Femur (tissue), 1 donor: ENCODE data around the gene TMC2.
"Not testable (repeated sequence)": the region's sequence is repeated elsewhere in the genome, so short reads cannot be mapped to it uniquely, and the experiment has no call there.

Experiments used
- DNase-seq: peaks from one replicate; pipeline ENCODE4 v3.0.0-alpha.2; 2017

The TMC2 gene

GRCh38 chr20:2524709-2525506 lies 11.5 kb upstream of the TMC2 start:
- DNase-seq, result peak; percentile 74

- DNase-seq, result not testable (repeated sequence)
Observed at GRCh38 chr20:2526218-2526583, 10.2 kb upstream of the TMC2 start.

GRCh38 chr20:2527762-2528161 lies 8.6 kb upstream of the TMC2 start:
- no peak for DNase-seq

GRCh38 chr20:2528671-2529271 lies 7.6 kb upstream of the TMC2 start:
- DNase-seq, result no peak

- no peak for DNase-seq
Observed at GRCh38 chr20:2533118-2533517, 3.3 kb upstream of the TMC2 start.

GRCh38 chr20:2535711-2536559 lies 438 bp upstream of the TMC2 start:
- no peak for DNase-seq

- DNase-seq, result no peak
Observed at GRCh38 chr20:2537101-2537500, 728 bp downstream of the TMC2 start.

GRCh38 chr20:2538356-2538755 lies 2.0 kb downstream of the TMC2 start:
- no peak for DNase-seq

- no peak for DNase-seq
Observed at GRCh38 chr20:2538931-2539720, 2.8 kb downstream of the TMC2 start.

- DNase-seq, result no peak
Observed at GRCh38 chr20:2541940-2542339, 5.6 kb downstream of the TMC2 start.

- DNase-seq, result no peak
Observed at GRCh38 chr20:2542361-2542760, 6.0 kb downstream of the TMC2 start.

GRCh38 chr20:2544211-2544610 lies 7.8 kb downstream of the TMC2 start:
- no peak for DNase-seq

- DNase-seq, result no peak
Observed at GRCh38 chr20:2545594-2545993, 9.2 kb downstream of the TMC2 start.

GRCh38 chr20:2557873-2558580 lies 21.7 kb downstream of the TMC2 start:
- no peak for DNase-seq

- DNase-seq, result no peak
Observed at GRCh38 chr20:2558581-2559278, 22.4 kb downstream of the TMC2 start.

- no peak for DNase-seq
Observed at GRCh38 chr20:2559279-2559626, 22.9 kb downstream of the TMC2 start.

- DNase-seq, result no peak
Observed at GRCh38 chr20:2559651-2560050, 23.3 kb downstream of the TMC2 start.

- no peak for DNase-seq
Observed at GRCh38 chr20:2563116-2563515, 26.7 kb downstream of the TMC2 start.

GRCh38 chr20:2564406-2564805 lies 28.0 kb downstream of the TMC2 start:
- no peak for DNase-seq

GRCh38 chr20:2575682-2576081 lies 39.3 kb downstream of the TMC2 start:
- no peak for DNase-seq

GRCh38 chr20:2576317-2576727 lies 39.9 kb downstream of the TMC2 start:
- no peak for DNase-seq
